ENCODE measurements around the gene PTBP3.
A peak's percentile ranks its signal among the peaks of the same experiment; 100 is the strongest.

Gene PTBP3

GRCh38 chr9:112333639-112334431 lies 416 bp upstream of the PTBP3 start:
- peak; percentile 57 for TF ChIP-seq CTCF (IDR thresholded peaks at IDR 0.05; ENCODE audit: control insufficient read depth, extremely low read depth, insufficient read depth)
- DNase-seq (ENCODE audit: low read depth), result peak; percentile 73
- peak overlapping the region; percentile 87 for H3K4me3 ChIP-seq (ENCODE audit: low read depth, low read length)

GRCh38 chr9:112332674-112332976 lies 794 bp downstream of the PTBP3 start:
- no peak for DNase-seq (ENCODE audit: low read depth)
- no peak for TF ChIP-seq CTCF (IDR thresholded peaks at IDR 0.05; ENCODE audit: control insufficient read depth, extremely low read depth, insufficient read depth)
- H3K4me3 ChIP-seq (ENCODE audit: low read depth, low read length), result peak overlapping the region; percentile 87

- no peak for TF ChIP-seq CTCF (IDR thresholded peaks at IDR 0.05; ENCODE audit: control insufficient read depth, extremely low read depth, insufficient read depth)
- H3K4me3 ChIP-seq (ENCODE audit: low read depth, low read length), result peak overlapping the region; percentile 87
- DNase-seq (ENCODE audit: low read depth), result no peak
These were observed 1.2 kb downstream of the PTBP3 start for GRCh38 chr9:112332214-112332613.

- H3K4me3 ChIP-seq (ENCODE audit: low read depth, low read length), result no peak overlapping the region
- TF ChIP-seq CTCF (IDR thresholded peaks at IDR 0.05; ENCODE audit: control insufficient read depth, extremely low read depth, insufficient read depth), result no peak
- no peak for DNase-seq (ENCODE audit: low read depth)
These were observed 1.8 kb downstream of the PTBP3 start for GRCh38 chr9:112331674-112331952.

- no peak overlapping the region for H3K4me3 ChIP-seq (ENCODE audit: low read depth, low read length)
- no peak for TF ChIP-seq CTCF (IDR thresholded peaks at IDR 0.05; ENCODE audit: control insufficient read depth, extremely low read depth, insufficient read depth)
- no peak for DNase-seq (ENCODE audit: low read depth)
These were observed 4.9 kb downstream of the PTBP3 start for GRCh38 chr9:112328545-112328944.

- TF ChIP-seq CTCF (IDR thresholded peaks at IDR 0.05; ENCODE audit: control insufficient read depth, extremely low read depth, insufficient read depth), result no peak
- DNase-seq (ENCODE audit: low read depth), result no peak
- H3K4me3 ChIP-seq (ENCODE audit: low read depth, low read length), result no peak overlapping the region
These were observed 5.5 kb downstream of the PTBP3 start for GRCh38 chr9:112327718-112328450.

- no peak for DNase-seq (ENCODE audit: low read depth)
- no peak overlapping the region for H3K4me3 ChIP-seq (ENCODE audit: low read depth, low read length)
- no peak for TF ChIP-seq CTCF (IDR thresholded peaks at IDR 0.05; ENCODE audit: control insufficient read depth, extremely low read depth, insufficient read depth)
These were observed 7.2 kb downstream of the PTBP3 start for GRCh38 chr9:112326194-112326593.

Data from LNCaP clone FGC (cell line).